Measurements from ENCODE around the gene SH3TC1. TPM values are rescaled to one million over a fixed set of nuclear protein-coding genes. Genes with fewer than 3 reads are reported as not detected.
A peak's percentile ranks its signal among the peaks of the same experiment; 100 is the strongest.

Gene SH3TC1
- total RNA-seq, 1 donor from 2014 or later = 5.4 TPM

DNA sequence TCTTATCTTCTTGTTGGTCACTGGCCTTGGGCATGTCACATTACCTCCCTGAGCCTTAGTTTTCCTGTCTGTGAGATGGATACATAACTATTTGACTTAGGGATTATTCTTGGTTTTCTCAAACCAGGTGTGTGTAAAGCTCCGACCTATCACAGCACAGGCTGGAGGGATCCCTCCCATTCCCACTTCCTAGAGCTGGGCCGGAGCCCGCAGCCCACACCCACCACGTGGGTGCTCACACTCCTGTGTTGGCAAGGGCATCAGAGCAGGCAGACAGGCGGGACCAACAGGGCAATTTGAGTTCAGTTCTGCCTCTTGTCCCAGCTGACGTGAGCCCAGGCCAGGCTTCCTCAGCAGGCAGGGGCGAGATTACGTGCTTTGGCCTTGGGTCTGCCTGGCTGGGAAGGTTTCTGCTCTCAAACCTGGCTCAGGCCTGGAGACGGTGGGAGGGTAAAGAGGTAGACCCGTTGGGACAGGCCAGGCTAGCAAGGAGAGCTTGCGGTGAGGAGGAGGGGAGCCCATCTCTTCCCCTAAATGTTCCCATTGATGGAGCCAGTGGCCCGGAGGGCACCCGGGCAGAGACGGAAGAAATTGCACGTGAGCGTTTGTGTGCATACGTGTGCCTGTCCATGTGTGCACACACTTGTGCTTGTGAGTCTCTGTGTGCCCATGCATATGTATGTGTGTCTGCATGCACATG lies 734 bp upstream of the SH3TC1 start:
- Mint-ChIP-seq H3K4me3 (peak overlapping the region; percentile 69), H3K36me3 (no peaks in the 10 kb centered on the region), H3K27ac (peak overlapping the region; percentile 78), H3K9me3 (no peaks in the 10 kb centered on the region), H3K4me1 (ENCODE audit: unreplicated experiment) (peaks cover 39% of the 10 kb centered on the region), H3K27me3 (no peaks in the 10 kb centered on the region)
- TF ChIP-seq, protein P1, sequence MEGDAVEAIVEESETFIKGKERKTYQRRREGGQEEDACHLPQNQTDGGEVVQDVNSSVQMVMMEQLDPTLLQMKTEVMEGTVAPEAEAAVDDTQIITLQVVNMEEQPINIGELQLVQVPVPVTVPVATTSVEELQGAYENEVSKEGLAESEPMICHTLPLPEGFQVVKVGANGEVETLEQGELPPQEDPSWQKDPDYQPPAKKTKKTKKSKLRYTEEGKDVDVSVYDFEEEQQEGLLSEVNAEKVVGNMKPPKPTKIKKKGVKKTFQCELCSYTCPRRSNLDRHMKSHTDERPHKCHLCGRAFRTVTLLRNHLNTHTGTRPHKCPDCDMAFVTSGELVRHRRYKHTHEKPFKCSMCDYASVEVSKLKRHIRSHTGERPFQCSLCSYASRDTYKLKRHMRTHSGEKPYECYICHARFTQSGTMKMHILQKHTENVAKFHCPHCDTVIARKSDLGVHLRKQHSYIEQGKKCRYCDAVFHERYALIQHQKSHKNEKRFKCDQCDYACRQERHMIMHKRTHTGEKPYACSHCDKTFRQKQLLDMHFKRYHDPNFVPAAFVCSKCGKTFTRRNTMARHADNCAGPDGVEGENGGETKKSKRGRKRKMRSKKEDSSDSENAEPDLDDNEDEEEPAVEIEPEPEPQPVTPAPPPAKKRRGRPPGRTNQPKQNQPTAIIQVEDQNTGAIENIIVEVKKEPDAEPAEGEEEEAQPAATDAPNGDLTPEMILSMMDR (conservative IDR thresholded peaks at IDR 0.05) = no peak
- DNase-seq (ENCODE audit: extremely low spot score, unreplicated experiment) = no peak

DNA sequence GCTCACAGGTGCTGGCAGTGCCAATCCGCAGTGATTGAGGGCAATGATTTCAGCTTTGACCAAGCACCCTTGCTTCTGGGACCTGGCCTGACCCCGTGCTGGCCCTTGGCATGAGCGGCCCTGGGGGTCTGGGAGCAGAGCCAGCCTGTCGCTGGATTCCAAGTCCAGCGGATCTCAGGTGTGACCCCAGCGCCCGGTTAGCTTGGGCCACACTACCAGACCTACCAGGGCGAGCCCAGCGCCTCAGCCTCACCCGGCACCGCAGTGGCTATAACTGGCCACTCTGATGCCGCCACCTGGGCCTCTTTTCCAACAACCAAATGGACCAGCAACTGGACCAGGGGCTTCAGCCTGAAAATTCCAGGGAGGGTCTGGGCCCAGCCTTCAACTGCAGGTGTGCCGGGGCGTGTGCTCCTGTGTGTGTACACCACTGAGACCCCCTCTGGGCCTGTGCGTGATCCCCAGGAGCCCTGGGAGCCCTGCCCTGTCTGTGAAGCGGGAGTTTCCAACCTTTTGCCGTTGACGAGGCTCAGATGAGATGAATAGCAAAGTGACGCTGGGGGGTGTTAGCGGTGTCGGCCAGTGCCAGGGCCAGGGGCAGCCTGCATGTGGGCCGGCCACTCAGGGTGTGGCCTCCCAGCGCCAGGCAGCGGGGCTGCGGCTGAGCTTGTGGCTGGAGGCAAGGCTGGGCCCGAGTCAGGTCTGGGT lies 658 bp downstream of the SH3TC1 start:
- Mint-ChIP-seq H3K4me1 (ENCODE audit: unreplicated experiment) (peaks cover 37% of the 10 kb centered on the region), H3K27ac (no peak overlapping the region), H3K9me3 (no peaks in the 10 kb centered on the region), H3K4me3 (peak overlapping the region; percentile 53), H3K36me3 (no peaks in the 10 kb centered on the region), H3K27me3 (no peaks in the 10 kb centered on the region)
- TF ChIP-seq, protein P1 (conservative IDR thresholded peaks at IDR 0.05) = no peak
- no peak for DNase-seq (ENCODE audit: extremely low spot score, unreplicated experiment)

DNA sequence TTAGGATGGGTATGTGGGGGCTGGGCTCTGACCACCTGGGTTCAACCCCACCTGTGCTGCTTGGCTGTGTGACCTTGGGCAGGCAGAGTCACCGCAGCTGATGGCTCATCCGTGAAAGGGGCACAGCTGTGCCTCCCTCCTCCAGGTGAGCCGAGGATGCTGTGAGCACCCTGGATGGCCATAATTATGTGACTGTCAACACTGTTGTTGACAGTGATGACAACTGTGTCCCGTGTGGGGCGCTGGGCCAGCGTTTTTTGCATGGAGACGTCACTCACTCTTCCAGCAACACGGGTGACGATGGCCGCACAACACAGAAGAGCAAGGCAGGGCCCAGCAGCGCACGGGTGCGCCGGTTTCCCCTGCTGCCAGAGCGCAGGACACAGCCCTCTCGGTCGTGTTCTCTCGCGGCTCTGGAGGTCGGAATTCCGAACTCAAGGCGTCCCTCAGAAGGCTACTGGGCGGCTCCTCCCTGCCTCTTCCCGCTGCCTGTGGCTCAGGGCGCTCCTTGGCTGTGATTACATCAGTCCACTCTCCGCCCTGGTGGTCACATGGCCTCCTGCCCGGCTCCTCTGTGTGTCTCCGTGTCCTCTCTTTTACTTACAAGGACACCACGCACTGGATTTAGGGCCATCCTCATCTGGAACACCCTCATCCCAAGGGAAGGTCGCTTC lies 1.3 kb downstream of the SH3TC1 start:
- H3K36me3 Mint-ChIP-seq = no peaks in the 10 kb centered on the region
- no peak overlapping the region for H3K27ac Mint-ChIP-seq
- H3K9me3 Mint-ChIP-seq = no peaks in the 10 kb centered on the region
- TF ChIP-seq, protein P1 (conservative IDR thresholded peaks at IDR 0.05) = no peak
- H3K4me1 Mint-ChIP-seq (ENCODE audit: unreplicated experiment) = peaks cover 31% of the 10 kb centered on the region
- DNase-seq (ENCODE audit: extremely low spot score, unreplicated experiment) = no peak
- no peaks in the 10 kb centered on the region for H3K27me3 Mint-ChIP-seq
- H3K4me3 Mint-ChIP-seq = no peak overlapping the region

DNA sequence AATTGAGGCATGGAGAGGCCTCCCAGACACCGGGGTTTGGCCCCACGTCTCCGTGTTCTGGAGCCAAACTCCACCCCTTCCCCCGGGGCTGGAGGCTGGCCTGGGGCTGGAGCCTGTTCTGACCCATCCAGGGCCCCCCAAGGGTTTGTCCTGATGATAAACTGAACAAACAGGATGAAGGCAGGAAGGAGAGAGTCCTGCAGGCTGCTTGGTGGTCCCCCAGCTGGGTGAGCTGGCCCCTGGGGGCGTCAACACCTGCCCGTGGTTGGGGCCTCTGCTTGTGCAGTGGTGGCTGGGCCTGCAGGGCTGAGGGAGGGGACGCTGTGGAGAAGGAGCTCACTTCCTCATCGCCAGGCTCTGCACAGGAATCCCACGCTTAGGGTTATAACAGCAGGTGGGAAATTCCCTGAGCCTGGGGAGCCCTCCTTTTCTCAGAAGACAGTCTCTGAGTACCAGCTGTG lies 2.3 kb downstream of the SH3TC1 start:
- Mint-ChIP-seq H3K4me3 (peak overlapping the region; percentile 47), H3K27ac (peak overlapping the region; percentile 48)

More for the DNA sequence above, 2.3 kb downstream of the SH3TC1 start:
- no peaks in the 10 kb centered on the region for H3K36me3 Mint-ChIP-seq
- TF ChIP-seq, protein P1 (conservative IDR thresholded peaks at IDR 0.05) = no peak
- peaks cover 35% of the 10 kb centered on the region for H3K4me1 Mint-ChIP-seq (ENCODE audit: unreplicated experiment)
- no peak for DNase-seq (ENCODE audit: extremely low spot score, unreplicated experiment)
- no peaks in the 10 kb centered on the region for H3K27me3 Mint-ChIP-seq
- H3K9me3 Mint-ChIP-seq = no peaks in the 10 kb centered on the region
